Upper lobe of right lung (tissue), 1 donor: Measurements from ENCODE around the gene PIGC. TPM values are rescaled to one million over a fixed set of nuclear protein-coding genes. Genes with fewer than 3 reads are reported as not detected.

Experiments
- ATAC-seq: fragments of 200-7000 bp; cut with Tn5 transposase; one replicate; pipeline ENCODE4 v1.9.1; 2020; ENCODE audit warnings: mild to moderate bottlenecking, moderate library complexity
- DNase-seq: peaks from one replicate; pipeline ENCODE4 v3.0.0-alpha.2; 2020
- H3K27ac ChIP-seq: fragments of 200-600 bp; one replicate; pipeline ENCODE4 v1.8.0; 2022
- H3K27me3 ChIP-seq: fragments of 200-600 bp; one replicate; pipeline ENCODE4 v1.8.0; 2022; ENCODE audit warnings: mild to moderate bottlenecking
- H3K36me3 ChIP-seq: fragments of 200-600 bp; one replicate; pipeline ENCODE4 v1.8.0; 2022
- H3K4me1 ChIP-seq: fragments of 200-600 bp; one replicate; pipeline ENCODE4 v1.8.0; 2022
- H3K4me3 ChIP-seq: fragments of 200-600 bp; one replicate; pipeline ENCODE4 v1.8.0; 2022; ENCODE audit warnings: mild to moderate bottlenecking
- H3K9me3 ChIP-seq: fragments of 200-600 bp; one replicate; pipeline ENCODE4 v1.8.0; 2022
- CTCF ChIP-seq: fragments of 200-600 bp; IDR thresholded peaks from one replicate; pipeline ENCODE4 v1.8.0; 2022; ENCODE audit warnings: antibody characterized with exemption
- intact Hi-C: fragments of 100-400 bp; cut with DNase I; formaldehyde crosslinking; loops from one replicate; pipeline ENCODE4 v1.11.0; 2022
- total RNA-seq: library from RNA; stranded (reverse); fragmentation: NEBNext Ultra II Directional; extraction: Animal tissue kit (Norgen Biotek cat#: 25700); gene quantifications from one replicate; pipeline ENCODE4 v1.2.1, GENCODE V29; 2021
- donor health status: DM: no; HTN: yes; CAD: no; lungs with severe emphysema.

Gene PIGC
- total RNA-seq, 1 donor from 2014 or later = 21.0 TPM

- DNase-seq = no peak
- Histone ChIP-seq H3K27ac (no peak overlapping the region), H3K27me3 (no peaks in the 10 kb centered on the region), H3K4me3 (no peak overlapping the region), H3K4me1 (no peaks in the 10 kb centered on the region), H3K36me3 (no peaks in the 10 kb centered on the region), H3K9me3 (no peaks in the 10 kb centered on the region)
- intact Hi-C loops = no loop called here
- ATAC-seq = no peak
- no peak for TF ChIP-seq CTCF
Observed at GRCh38 chr1:172466795-172467407, 23.0 kb upstream of the PIGC start.

GRCh38 chr1:172465617-172466016, 21.7 kb upstream of the PIGC start:
- Histone ChIP-seq H3K9me3 (no peaks in the 10 kb centered on the region), H3K27ac (no peak overlapping the region), H3K27me3 (no peaks in the 10 kb centered on the region), H3K4me1 (no peaks in the 10 kb centered on the region), H3K4me3 (no peak overlapping the region), H3K36me3 (no peaks in the 10 kb centered on the region)
- ATAC-seq = no peak
- DNase-seq = no peak
- intact Hi-C loops = no loop called here
- TF ChIP-seq CTCF = no peak

GRCh38 chr1:172460887-172461315, 17.0 kb upstream of the PIGC start:
- TF ChIP-seq CTCF = no peak
- no peak overlapping the region for H3K27ac ChIP-seq
- H3K36me3 ChIP-seq = no peaks in the 10 kb centered on the region
- H3K9me3 ChIP-seq = no peaks in the 10 kb centered on the region
- DNase-seq (no peak), ATAC-seq (peak; percentile 40)
- H3K4me3 ChIP-seq = no peak overlapping the region
- no peaks in the 10 kb centered on the region for H3K4me1 ChIP-seq
- intact Hi-C loops = no loop called here
- no peaks in the 10 kb centered on the region for H3K27me3 ChIP-seq

GRCh38 chr1:172460177-172460576, 16.3 kb upstream of the PIGC start:
- no peaks in the 10 kb centered on the region for H3K4me1 ChIP-seq
- H3K27me3 ChIP-seq = no peaks in the 10 kb centered on the region
- intact Hi-C loops = no loop called here
- H3K9me3 ChIP-seq = no peaks in the 10 kb centered on the region
- H3K27ac ChIP-seq = no peak overlapping the region
- no peak for TF ChIP-seq CTCF
- no peaks in the 10 kb centered on the region for H3K36me3 ChIP-seq
- no peak for ATAC-seq
- no peak overlapping the region for H3K4me3 ChIP-seq
- DNase-seq = no peak

- Histone ChIP-seq H3K27ac (no peak overlapping the region), H3K4me3 (no peak overlapping the region), H3K4me1 (no peaks in the 10 kb centered on the region), H3K27me3 (no peaks in the 10 kb centered on the region), H3K9me3 (no peaks in the 10 kb centered on the region), H3K36me3 (no peaks in the 10 kb centered on the region)
- intact Hi-C loops = no loop called here
- DNase-seq = no peak
- TF ChIP-seq CTCF = no peak
- no peak for ATAC-seq
Observed at GRCh38 chr1:172457479-172458130, 13.7 kb upstream of the PIGC start.
